Muscle layer of duodenum (tissue), 2 donors: ENCODE measurements around the gene ADAMTS8.

Source experiments
- H3K27ac ChIP-seq: one replicate; pipeline ENCODE4 v1.7.0; 2013; ENCODE audit warnings: mild to moderate bottlenecking, low read length
- H3K27me3 ChIP-seq: one replicate; pipeline ENCODE4 v1.7.0; 2013; ENCODE audit warnings: low read depth, mild to moderate bottlenecking, control low read depth, low read length
- H3K36me3 ChIP-seq, 2 donors: one replicate each; pipeline ENCODE4 v1.7.0; 2013; ENCODE audit warnings: low read length in 2 of 2, control low read depth in 1 of 2, mild to moderate bottlenecking in 1 of 2; ENCODE audit not compliant: insufficient read depth in 2 of 2, control insufficient read depth in 1 of 2
- H3K4me1 ChIP-seq, 2 donors: one replicate each; pipeline ENCODE4 v1.7.0; 2013; ENCODE audit warnings: low read length in 2 of 2, mild to moderate bottlenecking in 2 of 2, control low read depth in 1 of 2, moderate library complexity in 1 of 2; ENCODE audit not compliant: insufficient read depth in 2 of 2, control insufficient read depth in 1 of 2
- H3K4me3 ChIP-seq, 2 donors: one replicate each; pipeline ENCODE4 v1.7.0; 2013; ENCODE audit warnings: low read length in 2 of 2, low read depth in 1 of 2, mild to moderate bottlenecking in 1 of 2
- H3K9me3 ChIP-seq, 2 donors: one replicate each; pipeline ENCODE4 v1.7.0; 2013; ENCODE audit warnings: low read length in 2 of 2, control low read depth in 1 of 2, mild to moderate bottlenecking in 1 of 2; ENCODE audit not compliant: control insufficient read depth in 1 of 2
- donor health status: healthy.

Gene ADAMTS8

GRCh38 chr11:130414107-130415080 is 14.0 kb downstream of the ADAMTS8 start:
- peaks cover 0 to 17% of the 10 kb centered on the region in 2 donors for H3K4me1 ChIP-seq
- H3K36me3 ChIP-seq: no peaks in the 10 kb centered on the region
- no peaks in the 10 kb centered on the region for H3K9me3 ChIP-seq
- H3K27ac ChIP-seq: no peak overlapping the region
- no peaks in the 10 kb centered on the region for H3K27me3 ChIP-seq
- H3K4me3 ChIP-seq: no peak overlapping the region

GRCh38 chr11:130413405-130414106 is 14.9 kb downstream of the ADAMTS8 start:
- no peaks in the 10 kb centered on the region for H3K27me3 ChIP-seq
- no peaks in the 10 kb centered on the region for H3K36me3 ChIP-seq
- H3K4me1 ChIP-seq: peaks cover 0 to 13% of the 10 kb centered on the region in 2 donors
- H3K4me3 ChIP-seq: no peak overlapping the region
- H3K27ac ChIP-seq: no peak overlapping the region
- H3K9me3 ChIP-seq: no peaks in the 10 kb centered on the region

- Histone ChIP-seq H3K27me3 (no peaks in the 10 kb centered on the region), H3K9me3 (no peaks in the 10 kb centered on the region), H3K27ac (no peak overlapping the region), H3K36me3 (no peaks in the 10 kb centered on the region), H3K4me3 (no peak overlapping the region), H3K4me1 (peaks cover 0 to 13% of the 10 kb centered on the region in 2 donors)
Observed at GRCh38 chr11:130411223-130411622, 17.2 kb downstream of the ADAMTS8 start.

GRCh38 chr11:130409594-130410388 is 18.6 kb downstream of the ADAMTS8 start:
- H3K4me1 ChIP-seq: peaks cover 0 to 13% of the 10 kb centered on the region in 2 donors
- no peaks in the 10 kb centered on the region for H3K36me3 ChIP-seq
- no peak overlapping the region for H3K4me3 ChIP-seq
- no peak overlapping the region for H3K27ac ChIP-seq
- H3K9me3 ChIP-seq: no peaks in the 10 kb centered on the region
- no peaks in the 10 kb centered on the region for H3K27me3 ChIP-seq

- Histone ChIP-seq H3K9me3 (no peaks in the 10 kb centered on the region), H3K4me1 (peaks cover under 1 to 8% of the 10 kb centered on the region in 2 donors), H3K36me3 (no peaks in the 10 kb centered on the region), H3K4me3 (no peak overlapping the region), H3K27ac (peak overlapping the region; percentile 45), H3K27me3 (no peaks in the 10 kb centered on the region)
Observed at GRCh38 chr11:130408901-130409300, 19.5 kb downstream of the ADAMTS8 start.

- Histone ChIP-seq H3K27me3 (no peaks in the 10 kb centered on the region), H3K27ac (peak overlapping the region; percentile 45)
Observed at GRCh38 chr11:130408401-130408890, 20.0 kb downstream of the ADAMTS8 start.

GRCh38 chr11:130407978-130408377 is 20.4 kb downstream of the ADAMTS8 start:
- no peaks in the 10 kb centered on the region for H3K27me3 ChIP-seq
- H3K4me3 ChIP-seq: no peak overlapping the region
- H3K4me1 ChIP-seq: peaks cover 8 to 16% of the 10 kb centered on the region in 2 donors
- no peaks in the 10 kb centered on the region for H3K36me3 ChIP-seq
- peak overlapping the region; percentile 45 for H3K27ac ChIP-seq
- H3K9me3 ChIP-seq: no peaks in the 10 kb centered on the region

More at GRCh38 chr11:130408401-130408890, 20.0 kb downstream of the ADAMTS8 start:
- peaks cover 5 to 11% of the 10 kb centered on the region in 2 donors for H3K4me1 ChIP-seq
- no peak overlapping the region for H3K4me3 ChIP-seq
- H3K36me3 ChIP-seq: no peaks in the 10 kb centered on the region
- H3K9me3 ChIP-seq: no peaks in the 10 kb centered on the region

GRCh38 chr11:130405428-130405827 is 23.0 kb downstream of the ADAMTS8 start:
- H3K36me3 ChIP-seq: no peaks in the 10 kb centered on the region
- H3K4me1 ChIP-seq: peaks cover 17 to 37% of the 10 kb centered on the region in 2 donors
- no peaks in the 10 kb centered on the region for H3K27me3 ChIP-seq
- no peak overlapping the region for H3K27ac ChIP-seq
- no peak overlapping the region for H3K4me3 ChIP-seq
- H3K9me3 ChIP-seq: no peaks in the 10 kb centered on the region

GRCh38 chr11:130404727-130405126 is 23.7 kb downstream of the ADAMTS8 start:
- no peak overlapping the region for H3K4me3 ChIP-seq
- no peaks in the 10 kb centered on the region for H3K36me3 ChIP-seq
- H3K4me1 ChIP-seq: peaks cover 17 to 37% of the 10 kb centered on the region in 2 donors
- no peak overlapping the region for H3K27ac ChIP-seq
- no peaks in the 10 kb centered on the region for H3K9me3 ChIP-seq
- no peaks in the 10 kb centered on the region for H3K27me3 ChIP-seq

GRCh38 chr11:130403967-130404366 is 24.4 kb downstream of the ADAMTS8 start:
- no peaks in the 10 kb centered on the region for H3K36me3 ChIP-seq
- no peak overlapping the region for H3K4me3 ChIP-seq
- H3K9me3 ChIP-seq: no peaks in the 10 kb centered on the region
- H3K27me3 ChIP-seq: no peaks in the 10 kb centered on the region
- H3K27ac ChIP-seq: peak overlapping the region; percentile 55
- H3K4me1 ChIP-seq: peaks cover 17 to 37% of the 10 kb centered on the region in 2 donors
